Cardiac fibroblast (primary cell): ENCODE measurements around the gene CLCN6.

Experiments used
- DNase-seq, 2 donors: peaks; one replicate each; pipeline versions ENCODE4 v3.0.0 to v3.0.0-alpha.2; 2010; ENCODE audit warnings: low read depth in 2 of 2
- H3K4me3 ChIP-seq, 2 donors: replicated peaks in 1 of 2; 1 replicate in 1 of 2; 2 replicates in 1 of 2; pipeline ENCODE4 v1.5.1; 2011; ENCODE audit warnings: low read depth in 2 of 2, low read length in 2 of 2, mild to moderate bottlenecking in 2 of 2, moderate library complexity in 1 of 2
- CTCF ChIP-seq: IDR thresholded peaks from one replicate; pipeline ENCODE4 v1.5.1; 2011; ENCODE audit warnings: low read depth, mild to moderate bottlenecking, low read length, inconsistent platforms

The CLCN6 gene

GRCh38 chr1:11851180-11851579 is 45.2 kb downstream of the CLCN6 start:
- TF ChIP-seq CTCF: no peak
- DNase-seq: no peak
- H3K4me3 ChIP-seq: no peak overlapping the region

GRCh38 chr1:11854519-11854918 is 48.5 kb downstream of the CLCN6 start:
- no peak for DNase-seq
- no peak overlapping the region for H3K4me3 ChIP-seq
- TF ChIP-seq CTCF: no peak

GRCh38 chr1:11855430-11855829 is 49.4 kb downstream of the CLCN6 start:
- no peak overlapping the region for H3K4me3 ChIP-seq
- TF ChIP-seq CTCF: no peak
- no peak for DNase-seq

- no peak for TF ChIP-seq CTCF
Measured at GRCh38 chr1:11856698-11857097, 50.7 kb downstream of the CLCN6 start.

GRCh38 chr1:11857164-11857851 is 51.3 kb downstream of the CLCN6 start:
- TF ChIP-seq CTCF: no peak
- no peak overlapping the region for H3K4me3 ChIP-seq
- DNase-seq: no peak

More at GRCh38 chr1:11856698-11857097, 50.7 kb downstream of the CLCN6 start:
- H3K4me3 ChIP-seq: no peak overlapping the region
- no peak for DNase-seq

- DNase-seq: no peak
- no peak for TF ChIP-seq CTCF
- no peak overlapping the region for H3K4me3 ChIP-seq
Measured at GRCh38 chr1:11858158-11858557, 52.2 kb downstream of the CLCN6 start.

GRCh38 chr1:11858613-11858967 is 52.6 kb downstream of the CLCN6 start, which contains the start of gene NPPB:
Gene NPPB (minus strand): TSS chr1:11858945. CDS start chr1:11858833, 112 bp downstream.
- TF ChIP-seq CTCF: no peak
- DNase-seq: no peak
- no peak within 1 kb of the TSS for H3K4me3 ChIP-seq
